Renal cortical epithelial cell (primary cell): ENCODE data around the gene SPIRE2. TPM values are rescaled to one million over a fixed set of nuclear protein-coding genes. Genes with fewer than 3 reads are reported as not detected.
"Not testable (repeated sequence)": the region's sequence is repeated elsewhere in the genome, so short reads cannot be mapped to it uniquely, and the experiment has no call there.

Experiments used
- DNase-seq: peaks from one replicate; pipeline ENCODE4 v3.0.0-alpha.2; 2011; ENCODE audit warnings: low read depth
- total RNA-seq: library from RNA; depleted of rRNA; stranded (reverse); fragments of >200 nt; gene quantifications from 2 replicates; pipeline ENCODE4 v1.2.3, GENCODE V29; 2014

SPIRE2 gene
- total RNA-seq, 1 donor from 2014 or later: 6.0 TPM

GRCh38 chr16:89806589-89807193 lies 21.6 kb upstream of the SPIRE2 start:
- DNase-seq: not testable (repeated sequence)

GRCh38 chr16:89808475-89808874 lies 19.8 kb upstream of the SPIRE2 start:
- no peak for DNase-seq

- no peak for DNase-seq
Observed at GRCh38 chr16:89811321-89811720, 17.0 kb upstream of the SPIRE2 start.

GRCh38 chr16:89815639-89816348 lies 12.5 kb upstream of the SPIRE2 start:
- no peak for DNase-seq

GRCh38 chr16:89818851-89819403 lies 9.3 kb upstream of the SPIRE2 start:
- peak; percentile 75 for DNase-seq

GRCh38 chr16:89819448-89819847 lies 8.8 kb upstream of the SPIRE2 start:
- DNase-seq: not testable (repeated sequence)

GRCh38 chr16:89821438-89822187 lies 6.7 kb upstream of the SPIRE2 start:
- no peak for DNase-seq

GRCh38 chr16:89822188-89823086 lies 5.8 kb upstream of the SPIRE2 start:
- DNase-seq: no peak

- no peak for DNase-seq
Observed at GRCh38 chr16:89823087-89823823, 5.0 kb upstream of the SPIRE2 start.

- DNase-seq: not testable (repeated sequence)
Observed at GRCh38 chr16:89823824-89824148, 4.5 kb upstream of the SPIRE2 start.

GRCh38 chr16:89826531-89827382 lies 1.5 kb upstream of the SPIRE2 start:
- no peak for DNase-seq

GRCh38 chr16:89827383-89828198 lies 684 bp upstream of the SPIRE2 start:
- peak; percentile 52 for DNase-seq

- no peak for DNase-seq
Observed at GRCh38 chr16:89828870-89829629, 775 bp downstream of the SPIRE2 start.

- no peak for DNase-seq
Observed at GRCh38 chr16:89829630-89830437, 1.6 kb downstream of the SPIRE2 start.

GRCh38 chr16:89831810-89832328 lies 3.6 kb downstream of the SPIRE2 start:
- DNase-seq: no peak

- not testable (repeated sequence) for DNase-seq
Observed at GRCh38 chr16:89833664-89834363, 5.5 kb downstream of the SPIRE2 start.
